ENCODE results near the gene GALNTL6. TPM values are rescaled to one million over a fixed set of nuclear protein-coding genes. Genes with fewer than 3 reads are reported as not detected.

The GALNTL6 gene
- total RNA-seq, 3 donors from 2014 or later, result not detected

GRCh38 chr4:172818901-172819300 lies 1005.7 kb downstream of the GALNTL6 start:
- Mint-ChIP-seq H3K36me3 (ENCODE audit: insufficient read depth) (no peaks in the 10 kb centered on the region), H3K9me3 (no peaks in the 10 kb centered on the region)
- no peak for ATAC-seq

GRCh38 chr4:172819353-172819752 lies 1006.1 kb downstream of the GALNTL6 start:
- no peaks in the 10 kb centered on the region for H3K27me3 Mint-ChIP-seq (ENCODE audit: low read depth)
- no peaks in the 10 kb centered on the region for H3K9me3 Mint-ChIP-seq
- H3K4me3 Mint-ChIP-seq, result no peak overlapping the region
- no peaks in the 10 kb centered on the region for H3K4me1 Mint-ChIP-seq (ENCODE audit: low read depth)
- DNase-seq, result no peak
- H3K36me3 Mint-ChIP-seq (ENCODE audit: insufficient read depth), result no peaks in the 10 kb centered on the region
- ATAC-seq, result no peak

More at GRCh38 chr4:172818901-172819300, 1005.7 kb downstream of the GALNTL6 start:
- Mint-ChIP-seq H3K4me3 (no peak overlapping the region), H3K4me1 (ENCODE audit: low read depth) (no peaks in the 10 kb centered on the region), H3K27me3 (ENCODE audit: low read depth) (no peaks in the 10 kb centered on the region)
- no peak for DNase-seq

- Mint-ChIP-seq H3K27me3 (ENCODE audit: low read depth) (no peaks in the 10 kb centered on the region), H3K4me1 (ENCODE audit: low read depth) (no peaks in the 10 kb centered on the region), H3K4me3 (no peak overlapping the region), H3K9me3 (no peaks in the 10 kb centered on the region), H3K36me3 (ENCODE audit: insufficient read depth) (no peaks in the 10 kb centered on the region)
- ATAC-seq (no peak), DNase-seq (no peak)
These were observed 1009.1 kb downstream of the GALNTL6 start for GRCh38 chr4:172822331-172822730.

- DNase-seq, result no peak
- Mint-ChIP-seq H3K4me3 (no peak overlapping the region), H3K27me3 (ENCODE audit: low read depth) (no peaks in the 10 kb centered on the region), H3K4me1 (ENCODE audit: low read depth) (no peaks in the 10 kb centered on the region), H3K9me3 (no peaks in the 10 kb centered on the region), H3K36me3 (ENCODE audit: insufficient read depth) (no peaks in the 10 kb centered on the region)
- no peak for ATAC-seq
These were observed 1013.1 kb downstream of the GALNTL6 start for GRCh38 chr4:172826346-172826745.

- ATAC-seq (no peak), DNase-seq (no peak)
- Mint-ChIP-seq H3K4me3 (no peak overlapping the region), H3K9me3 (no peaks in the 10 kb centered on the region), H3K27me3 (ENCODE audit: low read depth) (no peaks in the 10 kb centered on the region), H3K36me3 (ENCODE audit: insufficient read depth) (no peaks in the 10 kb centered on the region), H3K4me1 (ENCODE audit: low read depth) (no peaks in the 10 kb centered on the region)
These were observed 1013.7 kb downstream of the GALNTL6 start for GRCh38 chr4:172826861-172827260.

- no peaks in the 10 kb centered on the region for H3K4me1 Mint-ChIP-seq (ENCODE audit: low read depth)
- no peak overlapping the region for H3K4me3 Mint-ChIP-seq
- no peaks in the 10 kb centered on the region for H3K9me3 Mint-ChIP-seq
- no peaks in the 10 kb centered on the region for H3K36me3 Mint-ChIP-seq (ENCODE audit: insufficient read depth)
- H3K27me3 Mint-ChIP-seq (ENCODE audit: low read depth), result no peaks in the 10 kb centered on the region
- no peak for DNase-seq
- ATAC-seq, result no peak
These were observed 1017.1 kb downstream of the GALNTL6 start for GRCh38 chr4:172830295-172830764.

GRCh38 chr4:172836661-172837060 lies 1023.5 kb downstream of the GALNTL6 start:
- Mint-ChIP-seq H3K4me1 (ENCODE audit: low read depth) (no peaks in the 10 kb centered on the region), H3K36me3 (ENCODE audit: insufficient read depth) (no peaks in the 10 kb centered on the region), H3K9me3 (no peaks in the 10 kb centered on the region), H3K27me3 (ENCODE audit: low read depth) (no peaks in the 10 kb centered on the region), H3K4me3 (no peak overlapping the region)
- DNase-seq (no peak), ATAC-seq (no peak)

GRCh38 chr4:172838111-172838510 lies 1024.9 kb downstream of the GALNTL6 start:
- no peaks in the 10 kb centered on the region for H3K36me3 Mint-ChIP-seq (ENCODE audit: insufficient read depth)
- H3K4me1 Mint-ChIP-seq (ENCODE audit: low read depth), result no peaks in the 10 kb centered on the region
- no peaks in the 10 kb centered on the region for H3K27me3 Mint-ChIP-seq (ENCODE audit: low read depth)
- no peak overlapping the region for H3K4me3 Mint-ChIP-seq
- no peaks in the 10 kb centered on the region for H3K9me3 Mint-ChIP-seq
- DNase-seq (no peak), ATAC-seq (no peak)

- no peaks in the 10 kb centered on the region for H3K9me3 Mint-ChIP-seq
- H3K4me3 Mint-ChIP-seq, result no peak overlapping the region
- H3K4me1 Mint-ChIP-seq (ENCODE audit: low read depth), result no peaks in the 10 kb centered on the region
- DNase-seq (no peak), ATAC-seq (no peak)
- no peaks in the 10 kb centered on the region for H3K27me3 Mint-ChIP-seq (ENCODE audit: low read depth)
- no peaks in the 10 kb centered on the region for H3K36me3 Mint-ChIP-seq (ENCODE audit: insufficient read depth)
These were observed 1025.7 kb downstream of the GALNTL6 start for GRCh38 chr4:172838943-172839342.

- H3K9me3 Mint-ChIP-seq, result no peaks in the 10 kb centered on the region
- DNase-seq, result no peak
- H3K4me3 Mint-ChIP-seq, result no peak overlapping the region
- no peaks in the 10 kb centered on the region for H3K36me3 Mint-ChIP-seq (ENCODE audit: insufficient read depth)
- no peaks in the 10 kb centered on the region for H3K4me1 Mint-ChIP-seq (ENCODE audit: low read depth)
- ATAC-seq, result no peak
- peaks cover 4% of the 10 kb centered on the region for H3K27me3 Mint-ChIP-seq (ENCODE audit: low read depth)
These were observed 1029.6 kb downstream of the GALNTL6 start for GRCh38 chr4:172842779-172843178.

- Mint-ChIP-seq H3K27me3 (ENCODE audit: low read depth) (peaks cover 4% of the 10 kb centered on the region), H3K4me3 (no peak overlapping the region)
- no peak for DNase-seq
These were observed 1030.0 kb downstream of the GALNTL6 start for GRCh38 chr4:172843192-172843591.

GRCh38 chr4:172844556-172844955 lies 1031.4 kb downstream of the GALNTL6 start:
- H3K9me3 Mint-ChIP-seq, result no peaks in the 10 kb centered on the region
- H3K27me3 Mint-ChIP-seq (ENCODE audit: low read depth), result peaks cover 4% of the 10 kb centered on the region
- ATAC-seq, result no peak
- H3K4me3 Mint-ChIP-seq, result no peak overlapping the region
- H3K36me3 Mint-ChIP-seq (ENCODE audit: insufficient read depth), result no peaks in the 10 kb centered on the region
- DNase-seq, result no peak
- H3K4me1 Mint-ChIP-seq (ENCODE audit: low read depth), result no peaks in the 10 kb centered on the region

More at GRCh38 chr4:172843192-172843591, 1030.0 kb downstream of the GALNTL6 start:
- Mint-ChIP-seq H3K4me1 (ENCODE audit: low read depth) (no peaks in the 10 kb centered on the region), H3K9me3 (no peaks in the 10 kb centered on the region), H3K36me3 (ENCODE audit: insufficient read depth) (no peaks in the 10 kb centered on the region)
- ATAC-seq, result no peak

- no peak overlapping the region for H3K4me3 Mint-ChIP-seq
- DNase-seq (no peak), ATAC-seq (no peak)
- no peaks in the 10 kb centered on the region for H3K36me3 Mint-ChIP-seq (ENCODE audit: insufficient read depth)
- H3K4me1 Mint-ChIP-seq (ENCODE audit: low read depth), result no peaks in the 10 kb centered on the region
- H3K9me3 Mint-ChIP-seq, result no peaks in the 10 kb centered on the region
- peaks cover 4% of the 10 kb centered on the region for H3K27me3 Mint-ChIP-seq (ENCODE audit: low read depth)
These were observed 1032.1 kb downstream of the GALNTL6 start for GRCh38 chr4:172845281-172845680.

GRCh38 chr4:172850838-172851237 lies 1037.6 kb downstream of the GALNTL6 start:
- Mint-ChIP-seq H3K27me3 (ENCODE audit: low read depth) (peaks cover 4% of the 10 kb centered on the region), H3K36me3 (ENCODE audit: insufficient read depth) (no peaks in the 10 kb centered on the region), H3K4me1 (ENCODE audit: low read depth) (no peaks in the 10 kb centered on the region), H3K9me3 (no peaks in the 10 kb centered on the region), H3K4me3 (no peak overlapping the region)
- ATAC-seq, result no peak
- DNase-seq, result no peak

- H3K36me3 Mint-ChIP-seq (ENCODE audit: insufficient read depth), result no peaks in the 10 kb centered on the region
- DNase-seq (no peak), ATAC-seq (no peak)
- H3K27me3 Mint-ChIP-seq (ENCODE audit: low read depth), result peaks cover 4% of the 10 kb centered on the region
- no peaks in the 10 kb centered on the region for H3K4me1 Mint-ChIP-seq (ENCODE audit: low read depth)
- no peaks in the 10 kb centered on the region for H3K9me3 Mint-ChIP-seq
- H3K4me3 Mint-ChIP-seq, result no peak overlapping the region
These were observed 1038.3 kb downstream of the GALNTL6 start for GRCh38 chr4:172851534-172851933.

- DNase-seq (no peak), ATAC-seq (no peak)
- Mint-ChIP-seq H3K36me3 (ENCODE audit: insufficient read depth) (no peaks in the 10 kb centered on the region), H3K4me1 (ENCODE audit: low read depth) (no peaks in the 10 kb centered on the region), H3K27me3 (ENCODE audit: low read depth) (no peaks in the 10 kb centered on the region), H3K4me3 (no peak overlapping the region), H3K9me3 (no peaks in the 10 kb centered on the region)
These were observed 1043.8 kb downstream of the GALNTL6 start for GRCh38 chr4:172857026-172857425.

Measured in activated T-cell treated with anti-CD3 and anti-CD28 coated beads, Interleukin-2, amount 50 U/mL, for 4 hours (primary cell).